GM21526 (cell line): Measurements from ENCODE around the gene PACRG.

Experiments
- ATAC-seq: cut with Tn5 transposase; IDR thresholded peaks from one replicate; pipeline ENCODE4 v1.9.1; 2021; ENCODE audit warnings: moderate library complexity; ENCODE audit not compliant: unreplicated experiment, low FRiP score

The PACRG gene

DNA sequence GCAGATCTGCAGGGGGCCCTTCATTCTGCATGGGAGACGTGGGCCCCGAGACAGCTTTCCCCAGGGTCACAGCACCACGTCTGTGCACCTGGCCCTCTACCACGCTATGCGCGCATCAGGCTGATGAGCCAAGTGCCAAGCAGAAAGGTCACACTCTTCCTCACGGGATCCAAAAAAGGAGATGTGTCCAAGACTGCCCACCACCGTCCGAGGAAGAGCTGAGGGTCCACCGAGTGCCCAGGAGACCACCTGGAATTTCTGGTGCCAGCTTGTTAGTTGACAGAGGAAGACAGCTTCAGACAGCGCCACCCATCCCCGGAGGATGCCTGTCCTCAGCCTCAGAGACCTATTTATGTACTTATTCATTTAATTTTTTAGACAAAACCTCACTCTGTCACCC, 609.2 kb downstream of the PACRG start:
- ATAC-seq, result no peak

- ATAC-seq, result no peak
Observed at GRCh38 chr6:163337958-163338357, 610.2 kb downstream of the PACRG start.

- no peak for ATAC-seq
Observed at GRCh38 chr6:163338671-163339405, 611.1 kb downstream of the PACRG start.

GRCh38 chr6:163339466-163339865, 611.7 kb downstream of the PACRG start:
- ATAC-seq, result no peak

- no peak for ATAC-seq
Observed at GRCh38 chr6:163340201-163340887, 612.6 kb downstream of the PACRG start.

GRCh38 chr6:163341224-163342061, 613.7 kb downstream of the PACRG start:
- ATAC-seq, result no peak

- ATAC-seq, result no peak
Observed at GRCh38 chr6:163342571-163343539, 615.1 kb downstream of the PACRG start.

GRCh38 chr6:163343609-163344008, 615.8 kb downstream of the PACRG start:
- ATAC-seq, result no peak

- ATAC-seq, result no peak
Observed at GRCh38 chr6:163344411-163344810, 616.6 kb downstream of the PACRG start.

DNA sequence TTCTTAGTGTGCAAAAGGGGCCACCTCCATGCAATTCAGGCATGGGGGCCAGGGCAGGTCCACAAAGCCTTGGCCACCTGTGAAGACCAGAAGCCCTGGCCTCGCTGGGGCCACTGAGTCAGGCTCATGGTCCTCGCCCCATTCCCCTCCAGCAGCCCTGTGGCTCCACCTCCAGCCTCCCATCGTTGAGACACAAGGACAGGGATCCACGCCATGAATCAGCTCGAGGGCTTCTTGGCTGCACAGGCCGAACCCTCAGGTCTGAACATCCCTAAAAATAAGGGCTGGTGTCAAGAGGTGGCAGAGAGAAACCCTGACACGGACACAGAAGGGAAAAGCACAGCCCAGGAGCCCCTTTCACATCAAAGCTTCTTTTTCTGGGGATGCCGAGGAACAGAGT, 618.2 kb downstream of the PACRG start:
- ATAC-seq, result no peak

- no peak for ATAC-seq
Observed at GRCh38 chr6:163346497-163346961, 618.8 kb downstream of the PACRG start.

DNA sequence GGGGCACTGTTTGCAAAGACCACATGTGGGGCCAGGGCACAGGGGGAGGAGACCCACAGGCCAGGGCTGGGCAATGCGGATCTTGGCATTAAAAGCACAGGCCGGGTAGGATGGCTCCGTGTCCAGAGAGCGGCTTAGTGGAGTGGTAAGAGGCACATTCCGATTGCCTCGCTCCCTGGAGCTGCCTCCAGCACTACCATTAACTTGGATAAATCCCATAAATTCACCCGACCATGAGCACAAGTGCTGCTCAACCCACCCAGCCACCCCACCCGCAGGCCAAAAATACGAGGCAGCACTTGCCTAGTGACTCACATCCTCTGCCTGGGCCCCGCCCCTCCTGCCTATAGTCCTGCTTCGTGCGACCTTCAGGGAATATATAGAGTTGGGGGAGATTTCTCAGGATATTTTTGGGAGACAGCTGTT, 619.3 kb downstream of the PACRG start:
- ATAC-seq, result no peak

- ATAC-seq, result no peak
Observed at GRCh38 chr6:163348789-163349680, 621.3 kb downstream of the PACRG start.

DNA sequence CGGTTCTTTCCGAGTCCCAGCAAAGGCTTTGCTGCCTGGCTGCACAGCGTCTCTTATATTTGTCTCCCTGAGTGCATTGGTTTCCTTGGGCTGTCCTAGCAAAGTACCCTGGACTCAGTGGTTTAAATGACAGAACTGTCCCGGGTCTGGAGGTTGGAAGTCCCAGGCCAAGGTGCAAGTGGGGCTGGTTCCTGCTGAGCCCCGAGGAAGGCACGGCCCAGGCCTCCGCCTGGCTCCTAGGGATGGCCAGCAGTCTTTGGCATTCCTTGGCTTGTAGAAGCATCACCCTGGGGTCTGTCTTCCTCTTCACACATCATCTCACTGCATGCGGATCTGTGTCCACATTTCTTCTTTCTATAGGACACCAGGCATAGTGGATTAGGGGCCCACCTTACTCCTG, 621.9 kb downstream of the PACRG start:
- no peak for ATAC-seq

DNA sequence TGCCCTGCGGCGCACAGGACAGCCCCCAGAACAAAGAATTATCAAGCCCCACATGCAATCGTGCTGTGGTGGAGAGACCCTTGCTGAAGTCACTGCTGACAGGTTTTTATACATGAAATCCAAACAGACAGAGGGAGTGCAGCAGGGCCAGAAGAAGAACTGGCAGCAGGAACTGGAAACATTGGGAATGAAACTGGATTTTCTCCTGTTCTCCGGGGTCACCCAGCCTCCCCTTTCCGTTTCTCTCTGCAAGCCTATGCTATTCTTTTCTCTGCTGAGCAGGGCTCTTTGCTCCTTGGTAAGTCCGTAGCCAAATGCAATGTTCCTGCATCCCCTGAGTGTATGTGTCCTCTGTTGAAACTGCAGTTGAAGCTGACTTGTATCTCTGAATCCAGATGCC, 623.2 kb downstream of the PACRG start:
- no peak for ATAC-seq

DNA sequence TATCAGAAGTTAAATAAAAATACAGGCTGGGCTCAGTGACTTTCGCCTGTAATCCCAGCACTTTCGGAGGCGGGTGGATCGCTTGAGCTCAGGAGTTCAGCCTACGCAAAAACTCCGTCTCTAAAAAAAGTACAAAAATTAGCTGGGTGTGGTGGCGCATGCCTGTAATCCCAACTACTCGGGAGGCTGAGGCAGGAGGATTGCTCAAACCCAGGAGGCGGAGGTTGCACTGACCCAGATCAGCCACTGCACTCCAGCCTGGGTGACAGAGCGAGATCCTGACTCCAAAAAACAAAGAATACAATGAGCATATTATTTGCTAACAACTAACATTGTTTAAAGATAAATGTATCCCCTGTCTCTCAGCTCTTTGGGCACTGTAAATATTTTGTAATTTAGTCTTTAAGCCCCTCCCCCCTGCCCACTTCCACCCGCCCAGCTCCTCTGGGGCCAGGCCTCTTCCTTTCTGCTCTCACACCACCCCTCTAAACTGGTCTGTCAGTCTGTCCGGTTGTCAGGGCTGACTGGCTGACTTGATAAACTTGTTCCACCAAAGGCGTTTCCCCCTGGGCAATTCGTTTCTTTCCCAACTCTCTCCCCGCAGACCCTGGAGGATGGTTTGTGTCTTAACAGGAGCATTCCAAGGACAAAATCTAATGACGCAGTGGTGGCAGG, 624.4 kb downstream of the PACRG start:
- ATAC-seq, result no peak

DNA sequence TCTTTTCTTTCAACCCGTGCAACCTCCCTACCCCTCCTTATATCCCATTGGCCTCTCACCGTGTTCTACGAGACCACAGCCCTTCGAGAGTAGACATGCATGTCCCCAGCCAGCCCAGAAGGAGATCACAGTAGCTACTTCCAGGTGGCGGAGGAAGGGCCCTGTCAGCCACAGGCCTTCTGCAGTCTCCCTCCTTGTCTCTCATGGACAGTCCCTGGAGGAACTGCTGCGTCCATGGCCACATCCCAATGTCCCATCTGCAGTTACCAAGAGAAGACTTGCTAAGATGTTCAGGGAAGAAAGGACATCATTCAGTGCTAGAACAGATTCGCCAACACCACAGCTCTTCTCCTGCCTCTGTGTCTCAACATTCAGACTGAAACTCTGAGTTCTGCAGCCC, 625.2 kb downstream of the PACRG start:
- no peak for ATAC-seq

DNA sequence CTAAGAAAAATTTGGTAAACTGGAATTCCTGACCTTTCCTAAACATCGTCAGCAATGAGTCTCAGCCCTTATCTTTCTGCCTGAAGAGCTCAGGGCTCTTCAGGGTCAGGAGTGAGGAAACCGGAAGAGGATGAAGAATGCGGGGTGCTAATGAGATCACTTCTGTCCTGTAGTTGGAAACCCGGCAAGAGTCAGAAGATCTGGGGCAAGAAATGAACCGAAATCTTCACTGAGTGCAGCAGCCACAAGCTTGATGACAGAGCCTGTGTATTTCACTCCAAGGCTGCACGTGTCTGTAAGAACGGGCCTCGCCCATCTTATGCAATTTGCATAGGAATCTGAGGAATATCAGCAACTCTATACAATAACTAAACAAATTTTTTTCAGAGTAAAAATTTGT, 626.3 kb downstream of the PACRG start:
- ATAC-seq, result no peak
